Uterus (tissue), 4 donors: ENCODE measurements around the gene STAC. TPM values are rescaled to one million over a fixed set of nuclear protein-coding genes. Genes with fewer than 3 reads are reported as not detected.

Experiments
- DNase-seq, 2 donors: peaks; one replicate each; pipeline ENCODE4 v3.0.0-alpha.2; 2019 to 2020
- H3K27ac ChIP-seq, 2 donors: fragments of 200-600 bp; sonication (generic); 1 replicate in 1 of 2; 2 replicates in 1 of 2; pipeline ENCODE4 v1.5.1; 2016 to 2018
- H3K27me3 ChIP-seq, 2 donors: fragments of 200-600 bp; sonication (generic); one replicate each; pipeline ENCODE4 v1.5.1; 2018 to 2019; ENCODE audit warnings: control low read depth in 1 of 2
- H3K36me3 ChIP-seq, 2 donors: fragments of 200-600 bp; sonication (generic); one replicate each; pipeline ENCODE4 v1.5.1; 2019; ENCODE audit warnings: control low read depth in 1 of 2
- H3K4me1 ChIP-seq, 2 donors: fragments of 200-600 bp; sonication (generic); one replicate each; pipeline ENCODE4 v1.5.1; 2018 to 2019; ENCODE audit warnings: control low read depth in 1 of 2
- H3K4me3 ChIP-seq, 2 donors: fragments of 200-600 bp; sonication (generic); 1 replicate in 1 of 2; 2 replicates in 1 of 2; pipeline ENCODE4 v1.5.1; 2018 to 2019; ENCODE audit warnings: mild to moderate bottlenecking in 1 of 2
- H3K9me3 ChIP-seq, 2 donors: fragments of 200-600 bp; sonication (generic); one replicate each; pipeline ENCODE4 v1.5.1; 2019; ENCODE audit warnings: control low read depth in 1 of 2
- CTCF ChIP-seq, 4 experiments: fragments of 200-600 bp in 2 of 4; fragments of 450-650 bp in 2 of 4; sonication (generic) in 2 of 4; IDR thresholded peaks; one replicate each; pipeline ENCODE4 v1.5.1; 2016 to 2019; ENCODE audit warnings: antibody characterized with exemption in 4 of 4, mild to moderate bottlenecking in 2 of 4, moderate library complexity in 1 of 4
- POLR2A ChIP-seq, 2 donors: fragments of 450-650 bp; IDR thresholded peaks; one replicate each; pipeline ENCODE4 v1.6.1; 2016; ENCODE audit warnings: antibody characterized with exemption in 2 of 2, mild to moderate bottlenecking in 1 of 2, moderate library complexity in 1 of 2
- intact Hi-C: fragments of 100-400 bp; cut with DNase I; formaldehyde crosslinking; loops from one replicate; pipeline ENCODE4 v1.15.1; 2023; ENCODE audit warnings: low total_unique reads
- total RNA-seq, 4 donors: library from RNA; depleted of rRNA in 3 of 4; stranded (reverse); fragments of >200 nt in 3 of 4; gene quantifications; one replicate each; pipeline versions ENCODE4 v1.1.0 to v1.2.4, GENCODE V29; 2014 to 2023
- donor health status: DM: yes; HTN: yes; CAD: no.

Gene STAC
- total RNA-seq, 4 donors from 2014 or later, result under 0.01 to 3.3 (median 1.8) TPM

DNA sequence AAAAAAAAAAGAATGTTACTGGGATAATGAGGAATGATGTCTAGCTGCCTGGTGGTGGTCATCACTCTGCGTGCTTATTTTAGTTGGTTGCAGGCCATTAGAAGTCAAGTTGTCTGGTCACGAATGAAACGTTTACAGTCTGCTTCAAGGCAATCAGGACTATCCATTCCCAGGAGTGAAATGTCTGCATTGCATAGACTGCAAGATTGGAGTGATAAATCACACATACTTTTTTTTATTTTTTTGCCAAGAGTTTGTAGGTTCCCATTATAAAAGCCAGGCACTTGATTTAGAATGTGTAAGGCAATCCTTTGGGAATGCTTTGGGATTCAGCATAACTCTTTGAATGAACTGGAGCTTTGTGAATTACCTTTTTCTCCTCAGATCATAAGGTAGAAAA is 132.3 kb downstream of the STAC start:
- no peak for DNase-seq
- H3K27me3 ChIP-seq, result no peaks in the 10 kb centered on the region
- no peak overlapping the region for H3K4me3 ChIP-seq
- no peaks in the 10 kb centered on the region for H3K36me3 ChIP-seq
- TF ChIP-seq CTCF (IDR thresholded peaks at IDR 0.05) (no peak), POLR2A (IDR thresholded peaks at IDR 0.05) (no peak)
- H3K27ac ChIP-seq, result no peak overlapping the region
- no peaks in the 10 kb centered on the region for H3K9me3 ChIP-seq
- H3K4me1 ChIP-seq, result no peaks in the 10 kb centered on the region
- intact Hi-C loops, result no loop called here

- intact Hi-C loops, result no loop called here
- Histone ChIP-seq H3K4me1 (no peaks in the 10 kb centered on the region), H3K36me3 (no peaks in the 10 kb centered on the region), H3K9me3 (no peaks in the 10 kb centered on the region), H3K27me3 (no peaks in the 10 kb centered on the region), H3K27ac (no peak overlapping the region), H3K4me3 (no peak overlapping the region)
- TF ChIP-seq POLR2A (IDR thresholded peaks at IDR 0.05), result no peak
- no peak for TF ChIP-seq CTCF (IDR thresholded peaks at IDR 0.05)
- DNase-seq, result no peak
Observed at GRCh38 chr3:36514171-36514570, 133.9 kb downstream of the STAC start.

DNA sequence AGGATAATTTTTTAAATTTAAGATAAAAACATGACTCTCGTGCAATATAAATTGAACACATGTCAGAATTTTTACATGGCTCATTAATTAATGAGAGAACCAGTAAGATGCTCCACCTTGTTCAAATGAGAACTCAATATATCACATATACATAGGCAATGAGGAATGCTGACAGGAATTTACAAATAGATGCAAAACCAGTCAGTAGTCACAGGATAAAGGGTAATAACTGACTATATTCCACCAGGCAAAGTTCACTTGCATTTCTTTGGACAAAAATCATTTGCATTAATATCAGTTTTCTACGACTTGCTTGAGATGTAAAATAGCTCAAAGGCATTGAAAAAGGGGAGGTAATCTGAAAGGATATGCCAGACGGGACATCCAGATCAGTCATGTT is 139.4 kb downstream of the STAC start:
- no peaks in the 10 kb centered on the region for H3K36me3 ChIP-seq
- intact Hi-C loops, result no loop called here
- TF ChIP-seq CTCF (IDR thresholded peaks at IDR 0.05) (no peak), POLR2A (IDR thresholded peaks at IDR 0.05) (no peak)
- no peak for DNase-seq
- H3K27me3 ChIP-seq, result no peaks in the 10 kb centered on the region
- no peaks in the 10 kb centered on the region for H3K9me3 ChIP-seq
- no peaks in the 10 kb centered on the region for H3K4me1 ChIP-seq
- H3K4me3 ChIP-seq, result no peak overlapping the region
- no peak overlapping the region for H3K27ac ChIP-seq

DNA sequence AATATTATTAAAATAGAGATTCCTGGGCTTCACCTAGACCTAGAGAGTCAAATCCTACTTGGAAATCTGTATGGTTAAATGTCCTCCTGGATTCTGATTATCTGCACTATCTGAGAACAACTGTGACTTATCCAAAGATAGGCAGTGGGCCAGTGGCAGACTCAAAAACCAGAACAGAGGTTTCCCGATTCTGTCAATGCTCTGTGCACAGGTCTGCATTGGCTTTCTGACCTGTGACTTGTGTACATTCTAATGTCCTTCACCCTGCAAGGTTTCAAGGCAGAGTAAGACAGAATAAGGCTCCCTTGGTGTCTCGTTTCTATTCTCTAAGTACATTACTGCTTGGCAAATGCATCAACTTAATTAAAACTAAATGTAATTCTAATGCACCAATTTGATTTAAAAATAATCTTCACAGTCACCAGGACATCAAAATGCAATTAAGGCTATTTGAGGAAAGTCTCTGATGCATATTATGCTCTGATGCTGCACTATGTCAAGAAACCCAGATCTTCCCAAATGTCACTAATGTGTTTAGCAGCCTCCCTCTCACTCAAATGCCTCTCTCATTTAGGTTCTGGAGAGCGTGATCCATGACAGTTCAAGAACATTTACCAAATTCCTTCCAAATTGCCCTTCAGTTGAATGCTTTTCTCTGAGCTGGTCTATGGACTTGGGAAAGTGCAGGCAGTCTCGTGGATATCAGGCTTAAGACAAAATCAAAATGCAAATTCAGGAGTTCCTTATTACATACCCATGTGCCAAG is 140.1 kb downstream of the STAC start:
- intact Hi-C loops, result no loop called here
- no peaks in the 10 kb centered on the region for H3K36me3 ChIP-seq
- TF ChIP-seq POLR2A (IDR thresholded peaks at IDR 0.05), result no peak
- TF ChIP-seq CTCF (IDR thresholded peaks at IDR 0.05), result no peak

GRCh38 chr3:36521007-36521379 is 140.7 kb downstream of the STAC start:
- Histone ChIP-seq H3K4me3 (no peak overlapping the region), H3K4me1 (no peaks in the 10 kb centered on the region), H3K27me3 (no peaks in the 10 kb centered on the region), H3K9me3 (no peaks in the 10 kb centered on the region), H3K36me3 (no peaks in the 10 kb centered on the region), H3K27ac (no peak overlapping the region)
- intact Hi-C loops, result no loop called here
- no peak for DNase-seq
- TF ChIP-seq POLR2A (IDR thresholded peaks at IDR 0.05), result no peak
- TF ChIP-seq CTCF (IDR thresholded peaks at IDR 0.05), result no peak

More for the DNA sequence above, 140.1 kb downstream of the STAC start:
- Histone ChIP-seq H3K4me3 (no peak overlapping the region), H3K9me3 (no peaks in the 10 kb centered on the region), H3K27me3 (no peaks in the 10 kb centered on the region), H3K4me1 (no peaks in the 10 kb centered on the region), H3K27ac (no peak overlapping the region)
- DNase-seq, result no peak
